Smooth muscle cell (in vitro differentiated cells): Measurements from ENCODE around the gene TAS2R9. TPM values are rescaled to one million over a fixed set of nuclear protein-coding genes. Genes with fewer than 3 reads are reported as not detected.

Experiments
- DNase-seq: peaks from one replicate; lab custom pipeline; 2025; ENCODE audit not compliant: unreplicated experiment; lab: John Stamatoyannopoulos, UW
- H2AFZ ChIP-seq: fragments of 200-600 bp; sonication (generic); 2 replicates; pipeline ENCODE4 v1.6.0; 2016; ENCODE audit warnings: antibody characterized with exemption, low read depth, mild to moderate bottlenecking
- H3F3A ChIP-seq: fragments of 200-600 bp; sonication (generic); 2 replicates; pipeline ENCODE4 v1.6.0; 2017; ENCODE audit warnings: antibody characterized with exemption, low read depth
- H3K27ac ChIP-seq: fragments of 200-600 bp; sonication (generic); 2 replicates; pipeline ENCODE4 v1.5.1; 2016; ENCODE audit warnings: low read depth, mild to moderate bottlenecking
- H3K27me3 ChIP-seq: fragments of 200-600 bp; sonication (generic); 2 replicates; pipeline ENCODE4 v1.6.1; 2016; ENCODE audit warnings: low read depth, mild to moderate bottlenecking
- H3K36me3 ChIP-seq: fragments of 200-600 bp; sonication (generic); 2 replicates; pipeline ENCODE4 v1.5.1; 2016; ENCODE audit warnings: low read depth
- H3K4me1 ChIP-seq: fragments of 200-600 bp; sonication (generic); 2 replicates; pipeline ENCODE4 v1.5.1; 2016; ENCODE audit warnings: low read depth
- H3K4me2 ChIP-seq: fragments of 200-600 bp; sonication (generic); 2 replicates; pipeline ENCODE4 v1.6.0; 2016; ENCODE audit warnings: mild to moderate bottlenecking
- H3K4me3 ChIP-seq: fragments of 200-600 bp; sonication (generic); 2 replicates; pipeline ENCODE4 v1.5.1; 2016; ENCODE audit warnings: mild to moderate bottlenecking
- H3K79me2 ChIP-seq: fragments of 200-600 bp; sonication (generic); 2 replicates; pipeline ENCODE4 v1.6.0; 2016; ENCODE audit warnings: low read depth, mild to moderate bottlenecking
- H3K9ac ChIP-seq: fragments of 200-600 bp; sonication (generic); 2 replicates; pipeline ENCODE4 v1.6.0; 2016; ENCODE audit warnings: low read depth
- H3K9me3 ChIP-seq: fragments of 200-600 bp; sonication (generic); replicated peaks from 2 replicates; pipeline ENCODE4 v1.5.1; 2016; ENCODE audit warnings: low read depth
- H4K20me1 ChIP-seq: fragments of 200-600 bp; sonication (generic); 2 replicates; pipeline ENCODE4 v1.6.0; 2016; ENCODE audit warnings: low read depth
- WGBS: methylation state at CpG from one replicate; pipeline ENCODE4 v1.1.7; 2016; ENCODE audit warnings: low lambda C conversion rate; 5-methylcytosine and 5-hydroxymethylcytosine counted together
- polyA plus RNA-seq: library from polyadenylated mRNA; unstranded; fragments of >200 nt; fragmentation: Nextera tagmentation; extraction: Ambion mirVana; gene quantifications from 2 replicates; pipeline ENCODE4 v1.2.1, GENCODE V29; 2016
- total RNA-seq: library from RNA; depleted of rRNA; stranded (reverse); fragments of >200 nt; gene quantifications from 2 replicates; pipeline ENCODE4 v1.2.3, GENCODE V29; 2014
- TF ChIP-seq, protein P1 (sequence below): fragments of 200-600 bp; sonication (generic); IDR thresholded peaks from 2 replicates; pipeline ENCODE4 v1.5.1; 2017; ENCODE audit warnings: borderline replicate concordance, mild to moderate bottlenecking, antibody characterized with exemption; ENCODE audit not compliant: insufficient read depth, poor library complexity, severe bottlenecking

The TAS2R9 gene, protein sequence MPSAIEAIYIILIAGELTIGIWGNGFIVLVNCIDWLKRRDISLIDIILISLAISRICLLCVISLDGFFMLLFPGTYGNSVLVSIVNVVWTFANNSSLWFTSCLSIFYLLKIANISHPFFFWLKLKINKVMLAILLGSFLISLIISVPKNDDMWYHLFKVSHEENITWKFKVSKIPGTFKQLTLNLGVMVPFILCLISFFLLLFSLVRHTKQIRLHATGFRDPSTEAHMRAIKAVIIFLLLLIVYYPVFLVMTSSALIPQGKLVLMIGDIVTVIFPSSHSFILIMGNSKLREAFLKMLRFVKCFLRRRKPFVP
- 0.81 and 1.8 TPM in 2 replicates for total RNA-seq
- 0.44 TPM in 1 of 2 replicates, not detected in the other for polyA plus RNA-seq

DNA sequence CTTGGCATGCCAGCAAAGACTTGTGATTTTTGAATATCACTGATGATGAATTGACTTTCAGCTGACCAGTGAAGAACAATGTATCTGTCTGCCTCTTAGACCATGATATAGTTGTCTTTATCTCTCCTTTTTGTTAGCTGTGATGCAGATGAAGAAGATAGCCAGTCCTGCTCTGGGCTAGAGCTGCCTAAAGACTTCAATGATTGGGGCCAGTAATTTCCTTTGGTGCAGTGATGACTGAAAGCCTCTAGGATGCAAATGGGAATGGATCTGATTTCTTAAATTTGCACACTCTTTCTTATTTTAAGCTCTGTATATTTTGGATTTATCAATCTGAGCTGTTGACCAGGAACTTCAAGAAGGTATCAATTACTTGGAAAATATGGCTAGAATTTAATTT is at the start of gene TAS2R9:
Gene TAS2R9, minus strand, starts transcription at position 101 of the 400 bp plus-strand sequence. Its CDS starts 93 bp downstream, at position 8.
- no peak within 1 kb of the TSS for H3K9ac ChIP-seq
- no peak within 1 kb of the TSS for H3K27ac ChIP-seq
- no peaks in the 10 kb centered on the region for H3K4me1 ChIP-seq
- H3F3A ChIP-seq, result no peaks in the 10 kb centered on the region
- H3K4me2 ChIP-seq, result no peak within 1 kb of the TSS
- no peak within 1 kb of the TSS for H3K4me3 ChIP-seq
- H3K27me3 ChIP-seq, result no peaks in the 10 kb centered on the region
- H2AFZ ChIP-seq, result no peak within 1 kb of the TSS
- no peaks in the 10 kb centered on the region for H4K20me1 ChIP-seq
- no peak for DNase-seq
- H3K9me3 ChIP-seq, result no peaks in the 10 kb centered on the region
- no peaks in the 10 kb centered on the region for H3K79me2 ChIP-seq
- TF ChIP-seq, protein P1, sequence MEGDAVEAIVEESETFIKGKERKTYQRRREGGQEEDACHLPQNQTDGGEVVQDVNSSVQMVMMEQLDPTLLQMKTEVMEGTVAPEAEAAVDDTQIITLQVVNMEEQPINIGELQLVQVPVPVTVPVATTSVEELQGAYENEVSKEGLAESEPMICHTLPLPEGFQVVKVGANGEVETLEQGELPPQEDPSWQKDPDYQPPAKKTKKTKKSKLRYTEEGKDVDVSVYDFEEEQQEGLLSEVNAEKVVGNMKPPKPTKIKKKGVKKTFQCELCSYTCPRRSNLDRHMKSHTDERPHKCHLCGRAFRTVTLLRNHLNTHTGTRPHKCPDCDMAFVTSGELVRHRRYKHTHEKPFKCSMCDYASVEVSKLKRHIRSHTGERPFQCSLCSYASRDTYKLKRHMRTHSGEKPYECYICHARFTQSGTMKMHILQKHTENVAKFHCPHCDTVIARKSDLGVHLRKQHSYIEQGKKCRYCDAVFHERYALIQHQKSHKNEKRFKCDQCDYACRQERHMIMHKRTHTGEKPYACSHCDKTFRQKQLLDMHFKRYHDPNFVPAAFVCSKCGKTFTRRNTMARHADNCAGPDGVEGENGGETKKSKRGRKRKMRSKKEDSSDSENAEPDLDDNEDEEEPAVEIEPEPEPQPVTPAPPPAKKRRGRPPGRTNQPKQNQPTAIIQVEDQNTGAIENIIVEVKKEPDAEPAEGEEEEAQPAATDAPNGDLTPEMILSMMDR, result no peak
- no peaks in the 10 kb centered on the region for H3K36me3 ChIP-seq

DNA sequence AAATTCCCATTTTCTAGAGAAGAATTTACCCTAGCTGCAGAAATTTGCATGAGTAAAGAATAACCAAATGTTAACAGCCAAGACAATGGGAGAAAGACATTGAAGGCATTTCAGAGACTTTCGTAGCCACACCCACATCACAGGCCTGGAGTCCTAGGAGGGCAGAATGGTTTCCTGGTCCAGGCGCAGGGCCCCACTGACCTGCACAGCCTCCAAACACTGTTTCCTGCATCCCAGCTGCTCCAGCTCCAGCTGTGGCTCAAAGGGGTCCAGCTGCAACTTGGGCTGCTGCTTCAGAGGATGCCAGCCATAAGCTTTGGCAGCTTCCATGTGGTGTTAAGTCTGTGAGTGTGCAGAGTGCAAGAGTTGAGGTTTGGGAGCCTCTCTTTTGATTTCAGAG is 45.8 kb upstream of the TAS2R9 start:
- peaks cover 8% of the 10 kb centered on the region for H3K36me3 ChIP-seq
- H3K79me2 ChIP-seq, result no peaks in the 10 kb centered on the region
- H3K4me2 ChIP-seq, result no peak overlapping the region
- H3K4me1 ChIP-seq, result no peaks in the 10 kb centered on the region
- no peak overlapping the region for H2AFZ ChIP-seq
- 96% methylated on average over 2 of the region's 2 CpGs for WGBS
- H3K27me3 ChIP-seq, result no peaks in the 10 kb centered on the region
- peaks cover 12% of the 10 kb centered on the region for H3K9me3 ChIP-seq
- TF ChIP-seq, protein P1, result no peak
- no peaks in the 10 kb centered on the region for H4K20me1 ChIP-seq
- no peak overlapping the region for H3K4me3 ChIP-seq
- no peak overlapping the region for H3K27ac ChIP-seq
- no peaks in the 10 kb centered on the region for H3F3A ChIP-seq
- no peak for DNase-seq
- no peak overlapping the region for H3K9ac ChIP-seq

DNA sequence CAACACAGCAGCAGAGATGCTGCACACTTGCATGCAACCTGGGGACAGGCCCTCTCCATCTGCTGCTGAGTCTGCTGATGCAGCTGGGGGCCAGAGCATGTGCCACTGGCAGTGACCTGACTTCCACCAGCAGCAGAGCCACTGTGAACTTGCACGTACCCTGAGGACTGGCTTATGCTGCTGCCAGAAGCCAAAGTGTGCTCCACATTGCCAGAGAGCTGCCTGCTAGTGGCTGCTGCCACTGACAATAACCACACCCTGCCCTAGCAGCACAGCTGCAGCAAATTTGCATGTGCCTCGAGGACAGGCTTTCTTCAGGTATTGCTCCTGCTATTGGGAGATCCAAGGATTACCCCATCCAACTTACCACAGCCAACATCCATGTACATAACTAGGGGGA is 43.8 kb upstream of the TAS2R9 start:
- H3K9me3 ChIP-seq, result peaks cover 12% of the 10 kb centered on the region
- no peak overlapping the region for H3K27ac ChIP-seq
- TF ChIP-seq, protein P1, result no peak
- H3K4me3 ChIP-seq, result no peak overlapping the region
- H3F3A ChIP-seq, result no peaks in the 10 kb centered on the region
- 84% methylated on average over 2 of the region's 2 CpGs for WGBS
- no peaks in the 10 kb centered on the region for H4K20me1 ChIP-seq
- no peaks in the 10 kb centered on the region for H3K79me2 ChIP-seq
- H3K4me2 ChIP-seq, result no peak overlapping the region
- H3K9ac ChIP-seq, result no peak overlapping the region
- H3K27me3 ChIP-seq, result no peaks in the 10 kb centered on the region
- DNase-seq, result no peak
- no peaks in the 10 kb centered on the region for H3K4me1 ChIP-seq
- H3K36me3 ChIP-seq, result peaks cover 8% of the 10 kb centered on the region
- no peak overlapping the region for H2AFZ ChIP-seq

DNA sequence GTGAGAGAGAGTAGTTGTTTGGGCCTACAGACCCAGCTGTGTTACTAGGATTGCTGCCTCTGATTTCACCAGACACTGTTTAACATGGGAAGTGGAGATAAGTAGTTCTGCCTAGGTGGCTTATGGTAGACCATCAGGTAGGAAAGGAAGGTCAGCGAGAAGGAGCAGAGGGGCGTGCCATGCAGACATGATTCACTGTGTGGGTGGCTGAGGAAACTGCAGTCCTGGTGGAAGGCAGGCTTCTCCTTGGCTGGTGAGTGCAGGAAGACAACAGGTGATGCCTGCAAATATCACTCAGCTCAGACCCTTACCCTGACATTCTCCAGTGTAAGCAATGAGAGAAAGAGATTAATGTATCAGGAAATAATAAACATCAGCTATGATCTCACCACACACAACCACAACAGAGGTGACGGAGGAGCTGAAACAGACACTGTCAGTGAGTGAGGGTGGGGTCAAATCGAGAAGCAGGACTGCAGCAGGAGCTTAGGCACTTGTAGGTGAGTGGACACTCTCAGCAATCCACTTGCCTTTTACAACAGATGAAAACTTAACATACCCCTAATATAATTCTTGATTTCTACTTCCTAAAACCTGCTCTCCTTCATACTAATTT is 41.4 kb upstream of the TAS2R9 start:
- TF ChIP-seq, protein P1, result no peak
- no peak overlapping the region for H2AFZ ChIP-seq

More for the DNA sequence above, 41.4 kb upstream of the TAS2R9 start:
- no peaks in the 10 kb centered on the region for H3K9me3 ChIP-seq
- H4K20me1 ChIP-seq, result no peaks in the 10 kb centered on the region
- no peaks in the 10 kb centered on the region for H3K27me3 ChIP-seq
- no peak overlapping the region for H3K9ac ChIP-seq
- DNase-seq, result no peak
- no peak overlapping the region for H3K4me2 ChIP-seq
- H3K4me3 ChIP-seq, result no peak overlapping the region
- WGBS, result 93% methylated on average over 4 of the region's 4 CpGs
- H3K79me2 ChIP-seq, result no peaks in the 10 kb centered on the region
- no peak overlapping the region for H3K27ac ChIP-seq
- H3F3A ChIP-seq, result no peaks in the 10 kb centered on the region
- no peaks in the 10 kb centered on the region for H3K36me3 ChIP-seq
- no peaks in the 10 kb centered on the region for H3K4me1 ChIP-seq
